ENCODE measurements around the gene MXD1. TPM values are rescaled to one million over a fixed set of nuclear protein-coding genes. Genes with fewer than 3 reads are reported as not detected.

Gene MXD1
- total RNA-seq, 1 experiment from 2014 or later, result 71.8 TPM

GRCh38 chr2:69977906-69978482, 63.1 kb downstream of the MXD1 start:
- no peak for DNase-seq (ENCODE audit: unreplicated experiment)
- Mint-ChIP-seq H3K4me3 (ENCODE audit: unreplicated experiment) (no peak overlapping the region), H3K9me3 (ENCODE audit: unreplicated experiment) (no peaks in the 10 kb centered on the region), H3K27me3 (ENCODE audit: insufficient read depth, unreplicated experiment) (no peaks in the 10 kb centered on the region), H3K36me3 (ENCODE audit: insufficient read depth, unreplicated experiment) (no peaks in the 10 kb centered on the region), H3K4me1 (ENCODE audit: insufficient read depth, unreplicated experiment) (peaks cover 6% of the 10 kb centered on the region), H3K27ac (ENCODE audit: low read depth, unreplicated experiment) (no peak overlapping the region)
- ChIA-PET CTCF (no interaction called here), POLR2A (interaction anchor here (0.7 kb wide), 1 partner anchor 785 kb away, joined by 3 read pairs; no protein-coding TSS in a partner anchor)
- intact Hi-C loops (cut with micrococcal nuclease), result no loop called here
- no TSS peak for BruUV-seq (replicated peaks)
- TF ChIP-seq CTCF (IDR thresholded peaks at IDR 0.05; ENCODE audit: unreplicated experiment), result no peak

- TF ChIP-seq CTCF (IDR thresholded peaks at IDR 0.05; ENCODE audit: unreplicated experiment), result no peak
- peak; percentile 73 for DNase-seq (ENCODE audit: unreplicated experiment)
- Mint-ChIP-seq H3K9me3 (ENCODE audit: unreplicated experiment) (peaks cover 4% of the 10 kb centered on the region), H3K4me3 (ENCODE audit: unreplicated experiment) (no peak overlapping the region), H3K36me3 (ENCODE audit: insufficient read depth, unreplicated experiment) (no peaks in the 10 kb centered on the region), H3K27me3 (ENCODE audit: insufficient read depth, unreplicated experiment) (no peaks in the 10 kb centered on the region), H3K27ac (ENCODE audit: low read depth, unreplicated experiment) (no peak overlapping the region), H3K4me1 (ENCODE audit: insufficient read depth, unreplicated experiment) (peaks cover 6% of the 10 kb centered on the region)
- intact Hi-C loops (cut with micrococcal nuclease), result no loop called here
- BruUV-seq (replicated peaks), result no TSS peak
- POLR2A ChIA-PET, result interaction anchor here (0.6 to 2.2 kb wide), 5 partner anchors 21 to 86 kb away, joined by 3 to 10 read pairs (median 3); partner anchors contain the start of gene MXD1
- CTCF ChIA-PET, result interaction anchor here (0.6 to 1.6 kb wide), 2 partner anchors 91 to 175 kb away, joined by 3 read pairs; no protein-coding TSS in a partner anchor
Measured at GRCh38 chr2:69979902-69980807, 65.2 kb downstream of the MXD1 start.

- intact Hi-C loops (cut with micrococcal nuclease), result no loop called here
- POLR2A ChIA-PET, result interaction anchor here (1.0 kb wide), 1 partner anchor 34 kb away, joined by 3 read pairs; no protein-coding TSS in a partner anchor
- H3K27ac Mint-ChIP-seq (ENCODE audit: low read depth, unreplicated experiment), result no peak overlapping the region
- H3K27me3 Mint-ChIP-seq (ENCODE audit: insufficient read depth, unreplicated experiment), result no peaks in the 10 kb centered on the region
- BruUV-seq (replicated peaks), result no TSS peak
- H3K4me1 Mint-ChIP-seq (ENCODE audit: insufficient read depth, unreplicated experiment), result no peaks in the 10 kb centered on the region
- no peak for DNase-seq (ENCODE audit: unreplicated experiment)
- H3K9me3 Mint-ChIP-seq (ENCODE audit: unreplicated experiment), result peaks cover 7% of the 10 kb centered on the region
- H3K36me3 Mint-ChIP-seq (ENCODE audit: insufficient read depth, unreplicated experiment), result no peaks in the 10 kb centered on the region
- CTCF ChIA-PET, result interaction anchor here (0.6 to 0.9 kb wide), 2 partner anchors 9 to 46 kb away, joined by 3 to 5 read pairs; no protein-coding TSS in a partner anchor
- no peak overlapping the region for H3K4me3 Mint-ChIP-seq (ENCODE audit: unreplicated experiment)
- no peak for TF ChIP-seq CTCF (IDR thresholded peaks at IDR 0.05; ENCODE audit: unreplicated experiment)
Measured at GRCh38 chr2:69983392-69983966, 68.6 kb downstream of the MXD1 start.

- Mint-ChIP-seq H3K9me3 (ENCODE audit: unreplicated experiment) (peaks cover 7% of the 10 kb centered on the region), H3K4me1 (ENCODE audit: insufficient read depth, unreplicated experiment) (no peaks in the 10 kb centered on the region), H3K27ac (ENCODE audit: low read depth, unreplicated experiment) (no peak overlapping the region), H3K27me3 (ENCODE audit: insufficient read depth, unreplicated experiment) (no peaks in the 10 kb centered on the region), H3K4me3 (ENCODE audit: unreplicated experiment) (no peak overlapping the region), H3K36me3 (ENCODE audit: insufficient read depth, unreplicated experiment) (no peaks in the 10 kb centered on the region)
- ChIA-PET POLR2A (no interaction called here), CTCF (interaction anchor here (1.3 kb wide), 1 partner anchor 12 kb away, joined by 5 read pairs; no protein-coding TSS in a partner anchor)
- BruUV-seq (replicated peaks), result no TSS peak
- TF ChIP-seq CTCF (IDR thresholded peaks at IDR 0.05; ENCODE audit: unreplicated experiment), result no peak
- intact Hi-C loops (cut with micrococcal nuclease), result no loop called here
- no peak for DNase-seq (ENCODE audit: unreplicated experiment)
Measured at GRCh38 chr2:69985216-69985615, 70.3 kb downstream of the MXD1 start.
